AG09309 (cell line): ENCODE measurements around the gene CRYBG1.

ENCODE experiments used
- DNase-seq: peaks from one replicate; pipeline ENCODE4 v3.0.0-alpha.2; 2010; ENCODE audit warnings: low read depth
- H3K4me3 ChIP-seq: 2 replicates; pipeline ENCODE4 v1.5.1; 2011; ENCODE audit warnings: mild to moderate bottlenecking, low read depth, low read length, moderate library complexity; ENCODE audit not compliant: control insufficient read depth
- TF ChIP-seq, protein P1 (sequence below): IDR thresholded peaks from 2 replicates; pipeline ENCODE4 v1.5.1; 2011; ENCODE audit warnings: mild to moderate bottlenecking, low read depth, low read length, inconsistent platforms; ENCODE audit not compliant: insufficient read depth, control insufficient read depth; ENCODE audit errors: missing control alignments

The CRYBG1 gene, protein sequence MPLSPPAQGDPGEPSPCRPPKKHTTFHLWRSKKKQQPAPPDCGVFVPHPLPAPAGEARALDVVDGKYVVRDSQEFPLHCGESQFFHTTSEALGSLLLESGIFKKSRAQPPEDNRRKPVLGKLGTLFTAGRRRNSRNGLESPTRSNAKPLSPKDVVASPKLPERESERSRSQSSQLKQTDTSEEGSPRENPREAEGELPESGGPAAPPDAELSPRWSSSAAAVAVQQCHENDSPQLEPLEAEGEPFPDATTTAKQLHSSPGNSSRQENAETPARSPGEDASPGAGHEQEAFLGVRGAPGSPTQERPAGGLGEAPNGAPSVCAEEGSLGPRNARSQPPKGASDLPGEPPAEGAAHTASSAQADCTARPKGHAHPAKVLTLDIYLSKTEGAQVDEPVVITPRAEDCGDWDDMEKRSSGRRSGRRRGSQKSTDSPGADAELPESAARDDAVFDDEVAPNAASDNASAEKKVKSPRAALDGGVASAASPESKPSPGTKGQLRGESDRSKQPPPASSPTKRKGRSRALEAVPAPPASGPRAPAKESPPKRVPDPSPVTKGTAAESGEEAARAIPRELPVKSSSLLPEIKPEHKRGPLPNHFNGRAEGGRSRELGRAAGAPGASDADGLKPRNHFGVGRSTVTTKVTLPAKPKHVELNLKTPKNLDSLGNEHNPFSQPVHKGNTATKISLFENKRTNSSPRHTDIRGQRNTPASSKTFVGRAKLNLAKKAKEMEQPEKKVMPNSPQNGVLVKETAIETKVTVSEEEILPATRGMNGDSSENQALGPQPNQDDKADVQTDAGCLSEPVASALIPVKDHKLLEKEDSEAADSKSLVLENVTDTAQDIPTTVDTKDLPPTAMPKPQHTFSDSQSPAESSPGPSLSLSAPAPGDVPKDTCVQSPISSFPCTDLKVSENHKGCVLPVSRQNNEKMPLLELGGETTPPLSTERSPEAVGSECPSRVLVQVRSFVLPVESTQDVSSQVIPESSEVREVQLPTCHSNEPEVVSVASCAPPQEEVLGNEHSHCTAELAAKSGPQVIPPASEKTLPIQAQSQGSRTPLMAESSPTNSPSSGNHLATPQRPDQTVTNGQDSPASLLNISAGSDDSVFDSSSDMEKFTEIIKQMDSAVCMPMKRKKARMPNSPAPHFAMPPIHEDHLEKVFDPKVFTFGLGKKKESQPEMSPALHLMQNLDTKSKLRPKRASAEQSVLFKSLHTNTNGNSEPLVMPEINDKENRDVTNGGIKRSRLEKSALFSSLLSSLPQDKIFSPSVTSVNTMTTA (N-terminal part only)

DNA sequence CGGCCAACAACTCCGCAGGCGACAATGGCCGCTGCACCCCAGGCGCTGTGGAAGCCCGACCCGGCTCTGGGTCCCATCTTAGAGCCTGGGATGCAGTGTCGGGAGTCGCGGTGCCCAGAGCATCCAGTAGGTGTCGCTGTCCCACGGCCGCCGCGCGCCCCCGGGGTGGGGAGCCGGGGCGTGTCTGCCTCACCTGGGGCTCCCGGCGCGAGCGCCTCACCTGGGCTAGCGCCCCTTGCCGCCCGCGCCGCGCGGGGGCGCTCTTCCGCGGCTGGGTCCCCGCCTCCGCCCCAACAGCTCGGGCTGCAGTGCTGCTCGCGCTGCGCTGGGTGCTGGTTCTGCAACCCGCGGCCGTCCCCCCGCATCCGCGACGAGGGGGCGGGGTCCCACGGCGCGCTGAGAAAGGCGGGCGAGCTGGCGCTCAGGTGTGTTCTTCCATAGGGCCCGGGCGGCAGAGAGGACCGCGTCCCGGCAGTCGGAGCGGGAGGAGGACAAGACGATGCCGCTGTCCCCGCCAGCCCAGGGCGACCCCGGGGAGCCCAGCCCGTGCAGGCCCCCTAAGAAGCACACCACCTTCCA is at the start of gene CRYBG1:
Gene CRYBG1 (plus strand): TSS at position 308 of the 579 bp plus-strand sequence. CDS start 192 bp downstream, at position 500.
- no peak for DNase-seq
- H3K4me3 ChIP-seq, result peak within 1 kb of the TSS; percentile 28
- TF ChIP-seq, protein P1, sequence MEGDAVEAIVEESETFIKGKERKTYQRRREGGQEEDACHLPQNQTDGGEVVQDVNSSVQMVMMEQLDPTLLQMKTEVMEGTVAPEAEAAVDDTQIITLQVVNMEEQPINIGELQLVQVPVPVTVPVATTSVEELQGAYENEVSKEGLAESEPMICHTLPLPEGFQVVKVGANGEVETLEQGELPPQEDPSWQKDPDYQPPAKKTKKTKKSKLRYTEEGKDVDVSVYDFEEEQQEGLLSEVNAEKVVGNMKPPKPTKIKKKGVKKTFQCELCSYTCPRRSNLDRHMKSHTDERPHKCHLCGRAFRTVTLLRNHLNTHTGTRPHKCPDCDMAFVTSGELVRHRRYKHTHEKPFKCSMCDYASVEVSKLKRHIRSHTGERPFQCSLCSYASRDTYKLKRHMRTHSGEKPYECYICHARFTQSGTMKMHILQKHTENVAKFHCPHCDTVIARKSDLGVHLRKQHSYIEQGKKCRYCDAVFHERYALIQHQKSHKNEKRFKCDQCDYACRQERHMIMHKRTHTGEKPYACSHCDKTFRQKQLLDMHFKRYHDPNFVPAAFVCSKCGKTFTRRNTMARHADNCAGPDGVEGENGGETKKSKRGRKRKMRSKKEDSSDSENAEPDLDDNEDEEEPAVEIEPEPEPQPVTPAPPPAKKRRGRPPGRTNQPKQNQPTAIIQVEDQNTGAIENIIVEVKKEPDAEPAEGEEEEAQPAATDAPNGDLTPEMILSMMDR, result peak; percentile 72

DNA sequence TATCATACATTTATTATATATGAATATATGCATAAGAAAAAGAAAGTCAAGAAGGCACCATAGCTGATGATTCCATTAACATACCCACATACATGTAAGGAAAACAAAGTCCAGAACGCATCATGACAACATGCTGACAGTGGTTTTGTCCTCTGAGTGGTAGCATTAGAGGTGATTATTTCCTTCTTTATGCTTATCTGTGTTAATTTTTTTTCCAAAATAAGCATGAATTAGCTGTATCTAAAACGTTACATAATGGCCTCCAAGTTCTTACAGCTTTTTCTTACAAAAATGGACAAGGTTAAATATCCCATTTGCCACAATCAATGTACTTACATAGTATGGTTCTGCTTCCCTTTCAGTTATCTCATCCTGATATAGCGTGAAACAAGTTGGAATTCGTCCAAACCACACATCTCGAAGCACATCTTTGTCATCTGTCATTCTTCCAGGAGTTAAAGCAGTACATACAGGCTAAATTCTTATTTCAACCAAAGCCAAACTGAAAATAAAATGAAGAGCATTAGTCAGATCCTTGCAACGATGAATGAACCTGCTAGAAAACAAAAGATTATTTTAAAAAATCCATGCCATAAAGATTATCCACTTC is 44.6 kb upstream of the CRYBG1 start:
- H3K4me3 ChIP-seq, result no peak overlapping the region
- DNase-seq, result no peak
- TF ChIP-seq, protein P1, result no peak

DNA sequence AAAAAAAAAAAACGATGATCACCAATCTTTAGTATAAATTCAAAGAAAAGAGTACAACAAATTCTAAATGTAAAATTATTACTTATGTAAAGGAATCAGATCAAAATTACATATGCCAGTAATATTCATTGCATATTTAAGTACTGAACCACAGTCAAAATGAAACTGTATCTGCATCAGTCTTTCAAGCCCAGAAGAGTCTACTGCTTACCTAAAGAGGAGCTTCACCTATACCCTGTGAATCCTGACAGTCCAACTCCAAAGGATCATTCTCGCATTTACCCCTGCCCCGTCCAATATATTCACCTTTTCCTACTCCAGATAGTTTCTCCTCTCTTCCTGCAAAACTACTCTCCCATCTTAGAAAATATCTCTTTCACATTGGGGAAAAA is 44.1 kb upstream of the CRYBG1 start:
- H3K4me3 ChIP-seq, result no peak overlapping the region
- TF ChIP-seq, protein P1, result no peak
- no peak for DNase-seq

DNA sequence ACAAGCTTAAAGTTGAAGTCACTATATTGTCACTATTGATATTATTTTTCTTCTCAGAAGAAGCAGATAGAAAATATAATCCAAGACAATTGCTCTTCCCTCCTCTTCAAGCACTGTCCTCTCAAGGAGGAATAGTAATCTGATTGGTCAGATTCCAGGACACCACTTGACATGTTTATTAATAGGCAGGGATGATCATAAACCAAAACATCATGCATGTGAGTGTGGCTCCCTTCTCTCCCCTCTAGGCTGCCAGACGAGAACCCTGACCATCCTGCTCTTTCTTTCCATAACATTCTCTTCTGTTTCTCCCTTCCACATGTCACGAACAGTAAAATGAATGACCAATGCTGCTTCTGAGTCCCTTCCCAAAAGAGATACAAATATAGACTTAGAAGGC is 42.5 kb upstream of the CRYBG1 start:
- DNase-seq, result no peak
- no peak overlapping the region for H3K4me3 ChIP-seq
- TF ChIP-seq, protein P1, result no peak

DNA sequence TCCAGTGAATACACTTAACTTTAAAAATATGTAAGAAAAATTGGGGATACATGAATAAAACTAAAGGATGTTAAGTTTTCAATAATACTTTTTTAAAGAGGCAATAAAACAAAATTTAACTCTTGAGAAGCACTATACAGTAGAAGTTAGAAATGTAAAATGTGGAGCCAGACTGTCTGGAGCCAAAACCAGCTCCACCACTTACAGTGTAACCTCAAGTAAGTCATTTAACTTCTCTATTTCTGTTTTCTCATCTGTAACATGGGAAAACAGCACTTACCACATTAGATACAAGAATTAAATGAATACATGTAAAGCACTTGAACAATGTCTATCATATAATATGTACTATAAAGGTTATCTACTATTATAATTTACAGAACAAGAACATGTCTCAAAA is 41.7 kb upstream of the CRYBG1 start:
- H3K4me3 ChIP-seq, result no peak overlapping the region
- DNase-seq, result no peak
- TF ChIP-seq, protein P1, result no peak
